ENCODE measurements around the gene ITIH6. TPM values are rescaled to one million over a fixed set of nuclear protein-coding genes. Genes with fewer than 3 reads are reported as not detected.
"Not testable (repeated sequence)": the region's sequence is repeated elsewhere in the genome, so short reads cannot be mapped to it uniquely, and the experiment has no call there.

Gene ITIH6
- polyA plus RNA-seq, 3 donors = not detected

- H3K27ac ChIP-seq (ENCODE audit: low read depth, low read length) = no peak overlapping the region
- WGBS, 3 donors = 72 to 86% (median 85%) methylated on average over 2 to 5 of the region's 5 CpGs
These were observed 12.5 kb upstream of the ITIH6 start for GRCh38 chrX:54810532-54810931.

- 3 to 32% (median 3%) methylated on average over 33 to 38 of the region's 38 CpGs for WGBS, 3 donors
- H3K27ac ChIP-seq (ENCODE audit: low read depth, low read length) = no peak overlapping the region
These were observed 10.8 kb upstream of the ITIH6 start for GRCh38 chrX:54808605-54809483.

DNA sequence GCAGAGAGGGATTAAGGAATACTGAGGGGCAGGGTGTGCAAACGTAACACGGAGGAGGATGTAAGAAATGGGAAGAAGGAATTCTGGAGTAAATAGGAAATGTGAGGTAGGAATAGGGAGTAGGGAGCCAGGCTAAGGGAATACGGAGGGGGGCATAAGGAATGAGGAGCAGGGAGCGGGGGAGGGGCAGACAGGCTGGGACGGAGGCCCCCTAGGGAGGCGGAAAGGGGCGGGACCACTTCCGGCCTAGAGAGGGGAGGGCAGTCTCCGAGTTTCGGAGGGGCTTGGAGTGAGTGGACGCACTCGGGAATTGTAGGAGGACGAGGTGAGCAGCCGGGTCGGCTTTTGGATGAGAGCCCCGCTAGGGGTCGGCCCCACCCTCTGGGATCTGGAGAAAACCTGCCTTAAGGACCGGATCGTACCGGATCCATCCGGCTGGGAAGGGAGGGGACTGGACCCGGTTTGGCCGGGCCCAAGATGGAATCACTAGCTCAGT, 10.1 kb upstream of the ITIH6 start:
- no peak overlapping the region for H3K27ac ChIP-seq (ENCODE audit: low read depth, low read length)
- 1 to 37% (median 1%) methylated on average over 21 to 23 of the region's 23 CpGs for WGBS, 3 donors

GRCh38 chrX:54807524-54808108, 9.6 kb upstream of the ITIH6 start, which contains the start of gene MAGED2:
MAGED2 (plus strand) TSS chrX:54807745; CDS start chrX:54809332, 1,587 bp downstream.
- WGBS, 3 donors = 0 to 24% (median 1%) methylated on average over 15 to 17 of the region's 17 CpGs
- no peak within 1 kb of the TSS for H3K27ac ChIP-seq (ENCODE audit: low read depth, low read length)

DNA sequence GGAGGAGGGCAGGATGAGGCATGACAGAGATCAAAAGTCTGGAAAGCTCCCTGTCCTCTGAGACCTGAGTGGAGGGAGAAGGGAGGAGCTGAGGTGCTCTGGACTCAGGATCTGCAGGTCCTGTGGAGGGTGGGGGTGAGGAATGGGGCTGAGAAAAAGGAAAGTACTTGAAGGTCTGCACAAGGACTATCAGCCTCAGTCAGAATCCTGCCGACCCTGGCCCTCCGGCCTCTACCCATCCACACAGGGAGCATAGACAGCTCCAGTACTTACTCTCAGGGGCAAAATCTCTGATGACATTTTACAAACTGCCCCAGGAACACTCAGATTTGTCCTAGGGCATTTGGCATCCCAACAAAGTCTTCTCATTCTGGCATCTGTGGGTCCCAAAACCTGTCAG, 991 bp upstream of the ITIH6 start:
- H3K27ac ChIP-seq (ENCODE audit: low read depth, low read length) = no peak overlapping the region
- WGBS, 3 donors = 72 to 91% (median 85%) methylated on average over 2 of the region's 2 CpGs

GRCh38 chrX:54794795-54795194, 3.3 kb downstream of the ITIH6 start:
- 55 to 86% (median 65%) methylated on average over 4 of the region's 4 CpGs for WGBS, 3 donors
- H3K27ac ChIP-seq (ENCODE audit: low read depth, low read length) = no peak overlapping the region

DNA sequence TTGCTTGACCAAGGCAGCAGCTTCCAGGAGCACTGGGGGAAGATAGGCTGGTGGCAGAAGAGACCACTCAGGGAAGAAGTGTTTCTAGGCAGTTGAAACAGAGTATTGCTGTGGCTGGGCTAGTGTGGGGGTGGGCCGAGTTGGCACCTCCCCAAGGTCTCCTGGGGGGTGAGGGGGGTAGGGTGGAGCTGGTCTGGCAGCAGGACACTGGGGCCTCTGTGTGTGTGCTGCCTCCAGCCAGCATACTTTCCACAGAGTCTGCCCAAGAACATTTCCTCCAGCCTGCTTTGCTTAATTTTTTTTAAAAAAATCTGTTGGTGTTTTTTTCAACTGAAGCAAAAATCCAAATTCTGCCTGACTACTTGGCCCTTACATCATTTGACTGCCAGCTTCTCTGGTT, 4.0 kb downstream of the ITIH6 start:
- no peak overlapping the region for H3K27ac ChIP-seq (ENCODE audit: low read depth, low read length)
- 8 to 27% (median 17%) methylated on average over 1 of the region's 1 CpG for WGBS, 3 donors

DNA sequence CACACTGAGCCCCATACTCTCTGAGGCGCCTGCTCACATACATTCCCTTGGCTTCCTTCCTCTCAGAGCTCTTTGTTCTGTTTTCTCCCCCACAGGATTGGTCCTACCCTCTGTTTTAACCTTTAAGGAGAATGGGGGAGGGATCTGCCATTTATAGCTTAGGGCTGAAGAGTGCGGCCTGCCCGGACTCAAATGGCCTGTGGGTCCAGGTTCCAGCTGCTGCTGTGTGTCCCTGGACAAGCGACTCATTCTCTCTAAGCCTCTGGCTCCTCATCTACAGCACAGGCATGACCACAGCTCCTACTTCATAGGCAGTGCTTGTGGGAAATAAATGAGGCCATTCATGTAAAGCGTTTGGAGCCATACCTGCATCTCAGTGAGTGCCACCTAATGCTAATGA, 8.7 kb downstream of the ITIH6 start:
- WGBS, 3 donors = 50 to 61% (median 50%) methylated on average over 3 to 4 of the region's 5 CpGs
- H3K27ac ChIP-seq (ENCODE audit: low read depth, low read length) = not testable (repeated sequence)

DNA sequence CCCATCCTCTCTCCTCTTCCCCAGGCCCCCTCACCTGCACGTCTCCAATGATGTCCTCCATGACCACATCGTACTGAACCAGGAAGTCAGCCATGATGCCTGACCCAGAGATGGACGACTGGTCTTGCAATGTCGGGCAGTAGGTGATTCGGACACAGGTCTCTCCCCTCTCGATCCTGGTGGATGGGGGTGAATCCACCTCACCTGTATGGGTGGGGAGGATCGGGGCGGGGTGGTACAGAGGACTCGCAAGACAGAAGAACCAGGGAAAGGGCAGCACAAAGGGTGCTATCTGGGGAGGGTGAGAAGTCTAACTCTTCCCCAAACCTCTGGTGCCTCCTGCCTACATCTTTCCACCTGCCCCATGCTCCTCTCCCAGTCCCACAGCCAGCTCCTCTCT, 9.6 kb downstream of the ITIH6 start:
- 77 to 95% (median 79%) methylated on average over 6 to 9 of the region's 9 CpGs for WGBS, 3 donors
- H3K27ac ChIP-seq (ENCODE audit: low read depth, low read length) = no peak overlapping the region

DNA sequence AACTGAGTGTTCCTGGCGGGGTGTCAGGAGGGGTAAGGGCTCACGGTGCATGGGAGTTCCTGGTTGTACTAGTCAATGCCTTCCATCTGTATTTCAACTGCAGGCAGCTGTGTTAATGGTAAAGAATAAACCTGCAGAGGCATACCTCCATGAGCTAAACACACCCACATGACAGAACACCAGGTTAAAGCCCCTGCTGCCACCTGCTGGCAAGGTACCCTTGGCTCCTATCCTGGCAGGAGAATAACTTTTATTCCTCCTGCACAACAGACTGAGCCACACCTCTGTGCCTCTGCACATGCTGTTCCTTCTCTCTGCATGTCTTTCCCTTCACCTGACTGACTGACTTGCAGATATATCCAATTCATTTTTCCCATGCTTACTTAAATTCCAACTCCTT, 11.1 kb downstream of the ITIH6 start:
- H3K27ac ChIP-seq (ENCODE audit: low read depth, low read length) = no peak overlapping the region
- WGBS, 3 donors = 29 to 82% (median 75%) methylated on average over 1 to 2 of the region's 2 CpGs

DNA sequence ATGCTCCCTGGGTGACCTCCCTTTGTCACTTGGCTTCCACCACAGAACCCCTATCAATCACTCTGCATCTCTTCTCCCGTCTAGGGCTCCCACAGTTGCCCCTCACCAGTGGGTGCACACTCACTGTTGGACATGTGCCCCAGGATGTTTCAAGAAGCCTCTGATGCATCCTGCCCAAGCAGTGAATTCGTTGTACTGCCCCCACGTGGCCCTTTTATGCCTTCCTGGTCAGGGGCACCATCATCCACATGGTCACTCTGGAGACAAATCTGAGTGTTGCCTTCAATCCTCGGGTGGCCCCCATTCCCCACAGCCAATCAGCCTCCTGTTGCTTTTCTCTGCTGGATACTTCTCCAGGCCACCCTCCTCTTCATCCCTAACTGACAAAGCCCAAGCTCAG, 12.2 kb downstream of the ITIH6 start:
- no peak overlapping the region for H3K27ac ChIP-seq (ENCODE audit: low read depth, low read length)
- WGBS, 3 donors = 17 to 53% (median 46%) methylated on average over 4 of the region's 4 CpGs

- H3K27ac ChIP-seq (ENCODE audit: low read depth, low read length) = no peak overlapping the region
These were observed 20.9 kb downstream of the ITIH6 start for GRCh38 chrX:54776987-54777672.

DNA sequence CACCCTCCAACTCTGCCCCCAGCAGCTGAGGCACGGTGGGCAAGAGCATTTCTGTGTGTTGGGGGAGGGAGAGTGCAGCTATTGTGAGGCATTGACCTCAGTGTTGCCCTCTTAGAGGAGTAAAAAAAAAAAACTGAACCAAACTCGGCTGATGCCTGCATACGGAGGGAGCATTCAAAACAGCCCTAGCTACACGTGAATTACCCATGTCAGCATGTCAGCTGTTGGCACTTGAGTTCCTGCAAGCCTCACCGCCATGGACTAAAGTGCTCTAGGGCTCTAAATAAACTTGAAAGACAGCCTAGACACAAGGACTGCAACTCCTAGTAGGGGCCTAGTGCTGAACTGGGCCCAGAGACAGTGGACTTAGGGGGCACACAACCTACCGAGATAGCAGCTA, 22.0 kb downstream of the ITIH6 start:
- WGBS, 3 donors = 68 to 93% (median 89%) methylated on average over 6 of the region's 6 CpGs
- no peak overlapping the region for H3K27ac ChIP-seq (ENCODE audit: low read depth, low read length)

More at GRCh38 chrX:54776987-54777672, 20.9 kb downstream of the ITIH6 start:
- 80 to 85% (median 80%) methylated on average over 6 of the region's 6 CpGs for WGBS, 3 donors

DNA sequence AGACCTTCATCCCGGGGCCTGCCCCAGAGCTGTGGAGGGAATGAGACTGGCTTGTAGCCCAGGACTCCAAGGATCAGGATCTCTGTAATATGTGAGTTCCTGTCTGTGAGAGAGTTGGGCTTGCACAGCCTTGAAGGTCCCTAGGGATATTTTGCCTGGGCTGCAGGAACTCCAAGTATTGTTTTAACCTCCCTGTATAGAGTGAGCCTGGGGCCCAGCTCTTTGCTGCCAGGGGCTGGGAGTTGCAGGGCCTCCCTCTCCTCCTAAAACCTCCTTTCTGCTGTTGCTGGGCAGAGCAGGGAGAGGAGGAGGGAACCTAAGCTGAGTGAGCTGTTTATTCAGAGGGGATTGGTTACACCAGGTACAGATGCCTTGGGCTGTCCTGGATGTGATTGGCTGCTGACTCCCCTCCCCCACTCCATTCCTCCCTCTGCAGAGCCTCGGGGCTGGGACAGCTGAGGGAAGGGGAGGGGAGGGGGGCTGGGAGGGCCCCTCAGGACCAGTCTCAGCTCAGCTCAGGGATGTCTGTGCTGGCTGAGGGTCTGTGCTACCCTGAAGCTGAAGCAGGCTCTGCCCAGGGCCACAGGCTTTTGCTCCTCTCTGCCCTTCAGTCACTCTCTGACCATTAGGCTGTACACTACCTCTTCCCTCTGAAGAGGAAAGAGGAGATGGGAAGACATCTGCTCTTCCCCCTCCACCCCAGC, 23.5 kb downstream of the ITIH6 start:
- WGBS, 3 donors = 0 to 57% (median 41%) methylated on average over 1 of the region's 2 CpGs

DNA sequence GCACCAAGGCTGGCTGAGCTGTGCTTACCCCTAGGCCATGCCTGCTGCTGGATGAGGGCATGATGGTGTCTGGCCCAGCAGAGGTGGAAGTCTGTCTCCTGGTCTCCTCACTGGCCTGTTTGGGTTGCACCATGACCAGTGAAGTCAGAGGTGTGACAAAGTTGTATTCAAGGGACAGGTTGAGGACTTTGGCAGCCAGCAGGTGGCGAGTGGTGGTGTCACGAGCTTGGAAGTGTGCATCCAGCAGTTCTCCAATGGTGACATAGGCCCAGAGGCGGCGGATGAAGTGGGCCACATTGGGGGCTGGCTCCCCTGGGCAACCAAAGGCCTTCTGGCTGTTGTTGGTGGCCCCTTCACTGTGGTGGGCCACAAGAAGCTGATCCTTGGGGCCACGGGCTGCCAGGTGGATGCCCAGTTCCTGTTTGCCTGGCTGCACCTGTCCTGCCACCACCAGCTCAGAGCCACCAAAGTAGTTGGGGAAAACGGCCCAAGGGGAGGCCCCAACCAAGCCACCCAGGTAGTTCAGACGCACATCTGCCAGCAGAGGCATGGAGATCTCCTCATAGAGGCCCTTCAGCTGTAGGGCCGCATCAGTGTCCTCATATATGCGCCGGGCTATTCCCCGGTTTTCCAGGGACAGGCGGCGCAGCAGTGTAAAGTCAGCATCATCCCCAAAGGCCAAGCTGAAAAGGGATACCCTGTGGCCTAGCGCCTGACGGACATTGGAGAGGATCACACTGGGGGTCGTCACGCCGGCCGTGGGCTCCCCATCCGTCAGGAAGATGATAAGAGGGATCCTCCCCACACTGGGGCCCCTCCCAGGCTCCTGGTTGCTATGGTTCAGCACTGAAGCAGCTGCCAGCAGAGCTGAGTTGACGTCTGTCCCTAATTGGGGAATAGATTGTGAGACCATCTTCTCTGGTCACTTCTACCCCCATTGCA, 39.7 kb downstream of the ITIH6 start:
- 76 to 83% (median 80%) methylated on average over 14 to 21 of the region's 21 CpGs for WGBS, 3 donors
- H3K27ac ChIP-seq (ENCODE audit: low read depth, low read length) = no peak overlapping the region

More for the DNA sequence above, 23.5 kb downstream of the ITIH6 start:
- H3K27ac ChIP-seq (ENCODE audit: low read depth, low read length) = not testable (repeated sequence)

- no peak overlapping the region for H3K27ac ChIP-seq (ENCODE audit: low read depth, low read length)
These were observed 43.2 kb downstream of the ITIH6 start for GRCh38 chrX:54754854-54755253.

- WGBS, 3 donors = 60 to 100% (median 73%) methylated on average over 1 of the region's 1 CpG
These were observed 49.4 kb downstream of the ITIH6 start for GRCh38 chrX:54748626-54749025.

More at GRCh38 chrX:54748626-54749025, 49.4 kb downstream of the ITIH6 start:
- H3K27ac ChIP-seq (ENCODE audit: low read depth, low read length) = no peak overlapping the region

Data from adipose tissue (tissue), 3 donors.